ENCODE results near the gene NME2.
A peak's percentile ranks its signal among the peaks of the same experiment; 100 is the strongest.
"Not testable (repeated sequence)": the region's sequence is repeated elsewhere in the genome, so short reads cannot be mapped to it uniquely, and the experiment has no call there.

Gene NME2

GRCh38 chr17:51166198-51166986 is at the start of gene NME2:
TSS of gene NME2 (plus strand) at chr17:51166411. CDS start at chr17:51166831, 420 bp downstream.
- DNase-seq (ENCODE audit: low read depth in 1 of 2, low spot score in 1 of 2) = peak; percentile 26 to 60

GRCh38 chr17:51118330-51119195 is 47.6 kb upstream of the NME2 start:
- no peak for DNase-seq (ENCODE audit: low read depth in 1 of 2, low spot score in 1 of 2)

- DNase-seq (ENCODE audit: low read depth in 1 of 2, low spot score in 1 of 2) = peak; percentile 4 to 14
Measured at GRCh38 chr17:51119415-51120356, 46.5 kb upstream of the NME2 start.

GRCh38 chr17:51120357-51120738 is 45.9 kb upstream of the NME2 start:
- DNase-seq (ENCODE audit: low read depth in 1 of 2, low spot score in 1 of 2) = peak; percentile 31 to 33

- DNase-seq (ENCODE audit: low read depth in 1 of 2, low spot score in 1 of 2) = peak; percentile 76 to 84
Measured at GRCh38 chr17:51120739-51121619, 45.2 kb upstream of the NME2 start, which contains the start of gene SPAG9. TSS of gene SPAG9 (minus strand) at chr17:51120868. CDS start at chr17:51120656, 212 bp downstream.

DNA sequence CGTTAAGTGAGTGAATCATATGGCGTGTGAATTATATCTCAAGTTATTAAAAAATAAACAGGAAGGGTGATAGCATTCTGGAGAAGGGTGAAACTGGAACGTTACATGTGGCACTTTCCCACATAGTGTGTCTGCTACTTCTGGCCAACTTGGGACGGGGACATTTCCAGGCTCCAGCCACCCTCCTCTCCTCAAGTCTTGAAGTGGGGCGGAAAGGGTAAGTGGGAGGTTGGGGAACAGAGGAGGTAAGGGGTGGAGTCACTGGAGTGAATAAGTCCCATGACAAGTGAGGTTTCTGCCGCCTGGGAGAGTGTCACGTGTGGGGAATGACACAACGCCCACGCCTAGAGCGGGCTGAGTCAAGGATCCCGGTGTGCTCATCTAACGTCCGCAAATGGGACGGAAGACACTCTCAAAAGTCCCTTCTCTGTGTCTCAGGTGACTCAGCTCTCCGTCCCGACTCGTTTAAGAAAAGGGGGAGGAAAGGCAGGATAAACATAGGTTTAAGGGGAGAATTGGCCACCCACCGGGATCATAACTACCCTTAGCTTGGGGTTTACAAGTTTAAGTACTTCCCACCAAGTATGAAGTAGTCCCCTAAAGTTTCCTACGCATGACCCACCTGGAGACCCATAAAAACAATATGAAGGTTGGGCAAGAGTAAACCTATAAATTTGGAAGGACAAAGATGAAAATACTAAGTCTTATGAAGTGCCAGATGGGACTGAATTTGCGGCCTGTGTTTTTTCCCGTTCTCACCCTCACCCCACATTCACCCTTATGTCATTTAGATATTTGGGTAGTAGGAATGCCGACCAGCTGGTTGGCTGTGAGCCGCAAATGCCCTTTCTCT is 44.4 kb upstream of the NME2 start:
- peak; percentile 29 to 75 for DNase-seq (ENCODE audit: low read depth in 1 of 2, low spot score in 1 of 2)

GRCh38 chr17:51122473-51123115 is 43.6 kb upstream of the NME2 start:
- DNase-seq (ENCODE audit: low read depth in 1 of 2, low spot score in 1 of 2) = not testable (repeated sequence)

DNA sequence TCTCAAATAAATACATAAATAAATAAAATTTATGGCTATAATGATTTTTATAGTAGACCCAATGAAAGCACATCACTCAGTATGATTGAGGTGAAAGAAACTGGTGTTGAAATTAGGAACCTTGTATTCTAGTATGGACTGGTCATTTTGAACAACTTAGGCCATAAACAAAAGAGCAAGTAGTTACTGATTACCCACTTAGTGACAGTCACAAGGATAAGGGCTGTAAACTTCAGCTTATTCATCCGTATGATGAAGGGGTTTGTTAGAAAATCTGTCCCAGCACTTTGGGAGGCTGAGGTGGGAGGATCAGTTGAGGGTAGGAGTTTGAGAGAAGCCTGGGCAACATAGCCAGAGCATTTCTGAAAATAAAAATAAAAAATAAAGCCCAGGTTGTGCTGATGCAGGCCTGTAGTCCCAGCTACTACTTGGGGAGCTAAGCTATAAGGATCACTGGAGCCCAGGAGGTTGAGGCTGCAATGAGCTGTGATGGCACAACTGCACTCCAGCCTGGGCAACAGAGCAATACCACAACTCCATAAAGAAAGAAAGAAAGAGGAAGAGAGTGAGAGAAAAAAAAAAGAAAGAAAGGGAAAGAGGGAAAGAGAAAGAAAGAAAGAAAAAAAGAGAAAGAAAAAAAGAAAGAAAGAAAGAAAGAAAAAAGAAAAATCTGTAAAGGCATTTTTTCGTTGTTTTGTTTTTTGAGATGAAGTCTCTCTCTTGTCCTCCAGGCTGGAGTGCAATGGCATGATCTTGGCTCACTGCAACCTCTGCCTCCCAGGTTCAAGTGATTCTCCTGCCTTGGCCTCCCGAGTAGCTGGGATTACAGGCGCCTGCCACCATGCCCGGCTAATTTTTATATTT is 41.3 kb upstream of the NME2 start:
- no peak for DNase-seq (ENCODE audit: low read depth in 1 of 2, low spot score in 1 of 2)

DNA sequence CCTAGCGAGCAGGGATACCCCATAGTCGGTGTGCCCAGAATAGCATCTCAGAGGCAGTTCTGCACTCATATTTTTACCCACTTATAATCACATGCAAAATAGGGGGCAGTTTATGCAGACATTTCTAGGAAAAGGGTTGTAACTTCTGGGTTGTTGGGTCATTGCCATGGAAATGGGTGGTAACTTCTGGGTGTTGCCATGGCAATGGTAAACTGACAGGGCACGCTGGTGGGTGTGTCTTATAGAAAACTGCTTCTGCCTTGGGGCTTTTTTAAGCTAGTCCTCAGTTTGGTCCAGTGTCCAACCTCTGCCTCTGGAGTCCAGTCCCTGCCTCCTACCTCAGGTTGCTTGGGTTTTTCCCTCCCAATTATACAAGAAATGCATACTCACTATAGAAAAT is 38.1 kb upstream of the NME2 start:
- DNase-seq (ENCODE audit: low read depth in 1 of 2, low spot score in 1 of 2) = no peak

GRCh38 chr17:51132964-51133319 is 33.3 kb upstream of the NME2 start:
- no peak for DNase-seq (ENCODE audit: low read depth in 1 of 2, low spot score in 1 of 2)

- no peak for DNase-seq (ENCODE audit: low read depth in 1 of 2, low spot score in 1 of 2)
Measured at GRCh38 chr17:51133365-51133764, 32.8 kb upstream of the NME2 start.

DNA sequence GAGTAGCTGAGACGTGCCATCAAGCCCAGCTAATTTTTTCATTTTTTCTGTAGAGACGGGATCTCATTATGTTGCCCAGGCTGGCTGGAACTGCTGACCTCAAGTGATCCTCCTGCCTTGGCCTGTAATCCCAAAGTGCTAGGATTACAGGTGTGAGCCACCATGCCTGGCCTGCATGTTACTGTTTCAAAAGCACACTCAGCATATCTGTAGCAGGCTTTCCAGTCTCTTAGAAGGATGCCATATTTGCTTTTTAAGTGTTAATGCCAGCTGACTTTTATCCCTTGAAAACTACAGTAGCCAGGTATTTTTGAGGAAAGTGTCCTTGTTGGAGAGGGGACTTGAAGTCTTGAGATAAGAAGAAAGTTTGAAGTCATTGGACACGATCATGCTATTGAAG is 30.3 kb upstream of the NME2 start:
- no peak for DNase-seq (ENCODE audit: low read depth in 1 of 2, low spot score in 1 of 2)

DNA sequence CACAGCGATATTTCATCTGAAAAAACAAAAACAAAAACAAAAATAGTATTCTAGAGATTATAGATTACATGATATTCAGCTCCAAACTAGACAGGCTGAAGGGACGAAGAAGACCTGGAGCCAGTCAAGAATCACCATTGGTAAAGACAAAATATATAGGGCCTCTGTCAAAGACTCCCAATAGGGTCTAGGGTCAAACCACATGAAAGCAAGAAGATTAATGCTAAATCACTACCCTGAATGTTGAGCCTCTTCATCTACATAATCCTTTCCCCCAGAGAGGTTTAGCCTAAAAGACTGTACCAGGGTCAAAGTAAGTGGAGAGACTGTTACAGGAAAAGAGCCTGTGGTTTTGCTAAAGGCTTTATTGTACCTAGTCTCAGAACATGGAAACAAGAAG is 23.6 kb upstream of the NME2 start:
- no peak for DNase-seq (ENCODE audit: low read depth in 1 of 2, low spot score in 1 of 2)

DNA sequence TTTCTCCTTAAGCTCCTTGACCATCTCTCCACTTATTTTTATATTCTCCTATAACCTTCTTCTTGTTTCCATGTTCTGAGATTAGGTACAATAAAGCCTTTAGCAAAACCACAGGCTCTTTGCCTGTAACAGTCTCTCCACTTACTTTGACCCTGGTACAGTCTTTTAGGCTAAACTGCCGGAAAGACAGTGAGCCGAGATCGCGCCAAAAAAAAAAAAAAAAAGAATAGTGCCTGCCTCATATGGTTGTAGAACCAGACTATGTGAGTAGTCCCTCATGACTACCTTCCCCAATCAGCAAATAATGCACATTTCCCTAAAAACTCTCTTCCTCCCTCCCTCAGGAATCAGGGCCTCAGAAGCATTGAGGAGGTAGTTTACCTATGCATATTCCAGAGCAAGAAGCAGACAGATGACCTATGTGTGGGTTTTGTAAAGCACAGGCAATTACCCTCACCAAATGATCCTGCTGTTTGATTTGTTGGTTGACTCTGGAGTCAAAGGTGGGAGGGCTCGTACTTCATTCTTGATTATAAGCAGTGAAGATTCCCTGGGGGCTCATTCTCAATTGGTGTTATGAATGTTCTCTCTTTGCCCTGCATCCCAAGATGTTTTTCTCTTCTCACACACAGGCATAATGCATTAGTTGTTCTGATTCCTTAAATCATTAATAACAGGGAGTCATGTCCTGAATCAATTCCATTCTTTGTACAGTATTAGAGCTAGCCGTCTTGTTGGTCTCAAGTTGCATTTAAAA is 21.8 kb upstream of the NME2 start:
- no peak for DNase-seq (ENCODE audit: low read depth in 1 of 2, low spot score in 1 of 2)

- no peak for DNase-seq (ENCODE audit: low read depth in 1 of 2, low spot score in 1 of 2)
Measured at GRCh38 chr17:51147650-51148049, 18.6 kb upstream of the NME2 start.

- no peak for DNase-seq (ENCODE audit: low read depth in 1 of 2, low spot score in 1 of 2)
Measured at GRCh38 chr17:51149163-51149562, 17.0 kb upstream of the NME2 start.

GRCh38 chr17:51150932-51151331 is 15.3 kb upstream of the NME2 start:
- DNase-seq (ENCODE audit: low read depth in 1 of 2, low spot score in 1 of 2) = no peak
